B cell (primary cell): ENCODE data around the gene NEK6.

Experiments
- EZH2 ChIP-seq: IDR thresholded peaks from 2 replicates; pipeline ENCODE4 v1.6.1; 2012; ENCODE audit warnings: borderline replicate concordance, low read depth, mild to moderate bottlenecking, moderate library complexity, low read length; ENCODE audit not compliant: insufficient read depth, poor library complexity, severe bottlenecking
- TF ChIP-seq, protein P1 (sequence below): fragments of 200-600 bp; IDR thresholded peaks from one replicate; pipeline ENCODE4 v1.8.0; 2022; ENCODE audit warnings: antibody characterized with exemption, mild to moderate bottlenecking

DNA sequence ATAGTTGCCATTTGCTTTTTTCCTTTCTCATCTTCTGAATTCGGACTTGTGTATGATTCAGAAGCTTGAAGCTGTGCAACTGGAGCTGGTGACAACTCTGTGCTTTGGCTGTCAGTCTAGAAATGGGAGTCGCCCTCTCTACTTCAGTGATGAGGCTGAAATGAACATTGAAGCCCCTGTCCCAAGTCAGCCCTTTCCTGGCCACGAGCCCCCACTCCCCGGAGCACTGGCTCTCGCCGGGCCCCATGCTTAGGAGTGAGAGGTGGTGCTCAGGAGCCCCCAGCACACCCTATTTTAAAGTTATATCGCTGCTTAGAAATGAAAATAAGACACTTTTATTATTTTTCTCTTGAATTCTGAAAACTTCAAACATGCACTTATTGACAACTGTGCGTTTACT lies 91.5 kb downstream of the NEK6 start:
- TF ChIP-seq, protein P1, sequence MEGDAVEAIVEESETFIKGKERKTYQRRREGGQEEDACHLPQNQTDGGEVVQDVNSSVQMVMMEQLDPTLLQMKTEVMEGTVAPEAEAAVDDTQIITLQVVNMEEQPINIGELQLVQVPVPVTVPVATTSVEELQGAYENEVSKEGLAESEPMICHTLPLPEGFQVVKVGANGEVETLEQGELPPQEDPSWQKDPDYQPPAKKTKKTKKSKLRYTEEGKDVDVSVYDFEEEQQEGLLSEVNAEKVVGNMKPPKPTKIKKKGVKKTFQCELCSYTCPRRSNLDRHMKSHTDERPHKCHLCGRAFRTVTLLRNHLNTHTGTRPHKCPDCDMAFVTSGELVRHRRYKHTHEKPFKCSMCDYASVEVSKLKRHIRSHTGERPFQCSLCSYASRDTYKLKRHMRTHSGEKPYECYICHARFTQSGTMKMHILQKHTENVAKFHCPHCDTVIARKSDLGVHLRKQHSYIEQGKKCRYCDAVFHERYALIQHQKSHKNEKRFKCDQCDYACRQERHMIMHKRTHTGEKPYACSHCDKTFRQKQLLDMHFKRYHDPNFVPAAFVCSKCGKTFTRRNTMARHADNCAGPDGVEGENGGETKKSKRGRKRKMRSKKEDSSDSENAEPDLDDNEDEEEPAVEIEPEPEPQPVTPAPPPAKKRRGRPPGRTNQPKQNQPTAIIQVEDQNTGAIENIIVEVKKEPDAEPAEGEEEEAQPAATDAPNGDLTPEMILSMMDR, result no peak
- no peak for TF ChIP-seq EZH2
